T-helper 2 cell treated with Interferon-gamma antibody and Interleukin-4, amounts not matched to agents 100 ng/mL and 5 ng/mL, for 36 hours (primary cell): Measurements from ENCODE around the gene NPC1L1. TPM values are rescaled to one million over a fixed set of nuclear protein-coding genes. Genes with fewer than 3 reads are reported as not detected.

Experiments used
- intact Hi-C: fragments of 100-400 bp; cut with micrococcal nuclease; formaldehyde crosslinking; loops from one replicate; pipeline ENCODE4 v1.15.1; 2023
- total RNA-seq: library from RNA; stranded (reverse); gene quantifications from 2 replicates; pipeline ENCODE4 v1.2.3, GENCODE V29; 2022

NPC1L1 gene
- total RNA-seq, 1 donor from 2014 or later, result not detected

- intact Hi-C loops, result no loop called here
Measured at GRCh38 chr7:44536090-44536489, 5.0 kb downstream of the NPC1L1 start.

DNA sequence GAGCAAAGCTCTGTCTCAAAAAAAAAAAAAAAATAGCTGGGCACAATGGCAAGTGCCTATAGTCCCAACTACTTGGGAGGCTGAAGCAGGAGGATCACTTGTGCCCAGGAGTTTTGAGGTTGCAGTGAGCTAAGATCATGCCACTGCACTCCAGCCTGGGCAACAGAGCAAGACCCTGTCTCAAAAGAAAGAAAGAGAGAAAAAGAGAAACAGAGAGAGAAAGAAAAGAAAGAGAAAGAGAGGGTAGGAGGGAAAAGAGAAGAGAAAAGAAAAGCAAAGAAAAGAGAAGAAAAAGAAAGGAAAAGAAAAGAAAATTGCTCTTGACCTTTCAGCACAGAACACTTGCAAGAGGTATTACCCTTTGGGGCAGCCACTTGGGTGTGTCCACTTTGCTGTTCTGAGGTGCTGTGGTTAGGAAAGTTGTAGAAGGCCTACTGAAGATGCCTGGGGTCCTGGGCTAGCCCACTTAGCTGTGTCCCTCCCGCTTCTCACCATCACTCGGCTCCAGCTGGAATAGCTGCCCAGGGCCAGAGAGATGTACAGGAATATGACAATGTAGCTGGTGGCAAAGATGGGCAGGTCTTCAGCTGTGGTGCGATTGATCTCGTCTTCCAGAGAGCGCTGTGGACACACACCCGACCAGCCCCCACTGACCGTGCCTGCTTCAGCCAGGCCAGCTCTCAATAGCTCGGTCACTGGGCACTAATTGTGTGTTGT is 5.6 kb downstream of the NPC1L1 start:
- intact Hi-C loops, result no loop called here

DNA sequence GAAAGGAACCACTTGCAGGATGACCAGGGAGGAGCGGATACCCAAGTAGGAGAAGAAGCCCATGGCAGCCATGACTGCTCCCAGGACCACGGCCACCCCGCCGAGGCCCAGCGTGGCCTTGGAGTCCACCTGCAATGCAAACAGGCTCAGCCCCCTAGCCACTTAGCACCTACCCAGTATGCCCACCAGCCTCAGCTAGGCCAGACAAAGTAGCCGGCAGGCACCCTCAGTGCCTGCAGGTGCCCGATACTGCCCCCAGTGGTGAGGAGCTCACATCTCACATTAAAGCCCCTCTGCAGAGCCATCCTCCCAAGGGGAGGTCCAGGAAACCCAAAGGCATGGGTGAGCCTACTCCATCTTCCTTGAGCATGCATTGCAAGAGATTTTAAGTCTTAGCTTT is 6.6 kb downstream of the NPC1L1 start:
- intact Hi-C loops, result no loop called here

GRCh38 chr7:44534087-44534486 is 7.0 kb downstream of the NPC1L1 start:
- intact Hi-C loops, result no loop called here

GRCh38 chr7:44533301-44534055 is 7.7 kb downstream of the NPC1L1 start:
- intact Hi-C loops, result no loop called here

- intact Hi-C loops, result no loop called here
Measured at GRCh38 chr7:44531421-44532380, 9.4 kb downstream of the NPC1L1 start.

DNA sequence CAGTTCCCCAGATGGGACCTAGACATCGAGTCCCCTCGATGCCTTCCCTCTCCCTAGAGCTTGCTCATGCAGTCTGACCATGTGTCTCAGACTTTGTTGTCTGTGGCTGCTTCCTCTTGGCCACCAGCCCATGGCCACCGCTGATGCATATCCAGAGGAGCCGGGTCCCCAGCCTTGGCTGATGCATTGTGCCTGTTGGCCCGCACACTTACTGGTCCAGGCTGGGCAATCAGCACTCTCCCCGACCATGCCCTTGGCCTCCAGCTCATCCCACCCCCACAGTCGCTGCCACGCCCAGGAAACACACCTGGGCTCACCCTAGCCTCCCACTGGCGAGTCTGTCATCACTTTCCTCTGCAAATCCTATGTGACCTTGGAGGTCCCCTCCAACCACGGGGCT is 10.1 kb downstream of the NPC1L1 start:
- intact Hi-C loops, result no loop called here

- intact Hi-C loops, result no loop called here
Measured at GRCh38 chr7:44524811-44525388, 16.2 kb downstream of the NPC1L1 start.

DNA sequence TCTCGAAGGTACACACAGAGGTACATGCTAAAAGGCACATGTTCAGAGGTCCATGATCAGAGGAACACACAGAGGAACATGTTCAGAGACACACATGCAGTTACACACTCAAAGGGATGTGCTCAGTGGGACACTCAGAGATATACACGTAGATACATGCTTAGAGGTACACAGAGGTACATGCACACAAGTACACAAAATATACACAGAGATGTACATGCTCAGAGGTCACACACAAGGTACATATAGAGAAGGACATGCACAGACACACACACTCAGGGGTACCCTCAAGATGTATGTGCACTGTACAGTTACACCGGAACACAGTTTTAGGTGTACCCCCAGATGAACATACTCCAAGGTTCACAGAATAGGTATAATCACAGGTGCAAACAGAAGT is 18.8 kb downstream of the NPC1L1 start:
- intact Hi-C loops, result no loop called here

GRCh38 chr7:44521347-44522095 is 19.6 kb downstream of the NPC1L1 start:
- intact Hi-C loops, result no loop called here

GRCh38 chr7:44520574-44520973 is 20.6 kb downstream of the NPC1L1 start:
- intact Hi-C loops, result no loop called here

DNA sequence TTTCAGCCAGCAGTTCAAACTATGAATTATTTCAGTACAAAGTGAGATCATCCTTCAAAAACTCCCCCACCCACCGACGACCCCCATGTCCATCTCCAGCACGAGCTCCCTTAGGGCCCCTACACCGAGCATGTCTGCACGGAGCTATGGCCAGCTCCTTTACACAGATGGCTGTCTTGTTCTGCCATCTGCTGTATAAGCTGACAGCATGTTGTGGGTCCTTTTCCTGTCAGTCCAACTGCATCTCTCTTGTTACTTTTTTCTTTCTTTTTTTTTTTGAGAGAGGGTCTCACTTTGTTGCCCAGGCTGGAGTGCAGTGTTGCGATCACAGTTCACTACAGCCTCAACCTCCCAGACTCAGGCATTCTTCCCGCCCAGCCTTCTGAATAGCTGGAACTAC is 21.6 kb downstream of the NPC1L1 start:
- intact Hi-C loops, result no loop called here

DNA sequence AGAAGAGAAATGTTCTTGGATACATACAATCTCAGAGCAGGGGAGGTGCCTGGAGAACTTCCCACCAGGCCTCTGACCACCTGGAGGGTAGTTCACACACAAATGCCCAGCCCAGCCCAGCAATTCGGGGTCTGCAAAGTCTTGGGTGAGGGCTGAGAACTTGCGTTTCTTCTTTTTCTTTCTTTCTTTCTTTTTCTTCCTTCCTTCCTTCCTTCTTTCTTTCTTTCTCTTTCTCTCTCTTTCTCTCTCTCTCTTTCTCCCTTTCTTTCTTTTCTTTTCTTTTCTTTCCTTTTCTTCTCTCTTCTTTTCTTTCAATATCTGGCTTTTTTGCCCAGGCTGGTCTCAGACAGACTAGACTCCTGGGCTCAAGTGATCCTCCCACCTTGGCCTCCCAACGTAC is 22.4 kb downstream of the NPC1L1 start:
- intact Hi-C loops, result no loop called here

DNA sequence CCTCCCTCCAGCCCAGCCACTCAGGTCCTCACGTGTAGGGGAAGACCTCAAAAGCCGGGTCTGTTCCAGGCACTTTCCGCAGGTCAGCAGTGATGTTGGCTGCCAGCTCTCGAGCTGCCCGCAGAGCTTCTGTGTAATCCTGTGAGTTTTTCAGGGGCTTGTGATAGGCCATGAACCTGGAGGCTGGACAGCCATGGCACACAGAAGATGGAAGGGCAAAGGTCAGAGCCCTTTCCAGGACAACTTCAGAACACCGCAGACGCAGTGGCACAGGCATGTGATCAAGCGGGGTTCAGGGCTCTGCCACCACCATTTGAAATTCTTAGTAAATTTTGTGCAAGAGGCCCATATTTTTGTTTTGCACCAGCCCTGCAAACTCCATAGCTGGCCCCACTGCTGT is 24.0 kb downstream of the NPC1L1 start:
- intact Hi-C loops, result no loop called here

GRCh38 chr7:44515590-44516268 is 25.4 kb downstream of the NPC1L1 start:
- intact Hi-C loops, result no loop called here

- intact Hi-C loops, result no loop called here
Measured at GRCh38 chr7:44512736-44513135, 28.4 kb downstream of the NPC1L1 start.

DNA sequence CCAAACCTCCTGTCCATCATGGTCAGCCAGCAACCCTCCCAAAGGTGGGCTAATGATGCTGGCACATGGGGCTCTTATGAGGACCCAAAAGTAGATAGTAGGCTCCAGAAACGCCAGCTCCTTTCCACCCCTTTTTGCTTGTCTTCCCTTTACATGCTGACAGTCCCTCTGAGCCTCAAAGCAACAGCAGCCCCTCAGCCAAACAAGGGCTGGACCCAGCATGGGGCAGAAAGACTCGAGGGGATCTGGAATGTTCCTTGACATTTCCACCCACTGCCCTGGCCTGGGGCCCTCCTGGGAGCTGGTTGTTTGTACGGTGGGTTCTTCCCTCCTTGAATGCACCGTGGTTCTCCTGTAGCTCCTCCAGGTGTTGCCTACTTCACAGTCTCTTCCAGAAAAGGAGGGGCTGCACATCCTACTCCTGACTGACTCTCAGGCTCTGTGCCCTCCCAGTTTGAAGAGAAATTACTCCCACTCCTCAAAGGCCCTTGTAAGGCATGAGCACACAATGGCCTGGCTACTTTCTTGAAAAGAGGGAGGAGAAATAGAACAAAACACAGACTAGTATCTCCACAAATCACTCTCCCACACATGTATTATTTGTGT is 29.2 kb downstream of the NPC1L1 start:
- intact Hi-C loops, result no loop called here

GRCh38 chr7:44511236-44511635 is 29.9 kb downstream of the NPC1L1 start:
- intact Hi-C loops, result no loop called here

GRCh38 chr7:44508328-44509030 is 32.7 kb downstream of the NPC1L1 start:
- intact Hi-C loops, result no loop called here
